ENCODE measurements around the gene NR2E1. TPM values are rescaled to one million over a fixed set of nuclear protein-coding genes. Genes with fewer than 3 reads are reported as not detected.

Gene NR2E1
- total and polyA plus RNA-seq, 3 experiments from 2014 or later: not detected

GRCh38 chr6:108176281-108177089, 10.7 kb downstream of the NR2E1 start:
- Histone ChIP-seq H3K36me3 (ENCODE audit: insufficient read depth, low read length) (no peaks in the 10 kb centered on the region), H3K4me3 (ENCODE audit: low read length) (no peak overlapping the region), H3K9me3 (ENCODE audit: low read length) (no peaks in the 10 kb centered on the region), H3K27me3 (ENCODE audit: insufficient read depth, low read length, poor library complexity, severe bottlenecking) (peaks cover 64% of the 10 kb centered on the region), H3K4me1 (ENCODE audit: insufficient read depth, low read length) (peaks cover 7% of the 10 kb centered on the region), H3K27ac (ENCODE audit: low read depth, low read length) (no peak overlapping the region)
- Mint-ChIP-seq H3K4me3 (peak overlapping the region; percentile 37 to 86 (median 59)), H3K27me3 (peaks cover 49 to 87% of the 10 kb centered on the region in 2 donors), H3K4me1 (peaks cover 12 to 30% (median 13%) of the 10 kb centered on the region in 3 donors), H3K36me3 (no peaks in the 10 kb centered on the region), H3K9me3 (no peaks in the 10 kb centered on the region), H3K27ac (peak overlapping the region in 1 of 8 donors; percentile 50)
- ChIA-PET CTCF (interaction anchor here (1.3 kb wide), 2 partner anchors 8 to 24 kb away, joined by 3 read pairs; no protein-coding TSS in a partner anchor), POLR2A (no interaction called here)
- no peak for DNase-seq

GRCh38 chr6:108179741-108180140, 13.9 kb downstream of the NR2E1 start:
- H3K36me3 Mint-ChIP-seq: no peaks in the 10 kb centered on the region
- Histone ChIP-seq H3K27me3 (ENCODE audit: insufficient read depth, low read length, poor library complexity, severe bottlenecking) (peaks cover 38% of the 10 kb centered on the region), H3K27ac (ENCODE audit: low read depth, low read length) (no peak overlapping the region), H3K36me3 (ENCODE audit: insufficient read depth, low read length) (no peaks in the 10 kb centered on the region), H3K9me3 (ENCODE audit: low read length) (no peaks in the 10 kb centered on the region), H3K4me1 (ENCODE audit: insufficient read depth, low read length) (peaks cover 7% of the 10 kb centered on the region), H3K4me3 (ENCODE audit: low read length) (no peak overlapping the region)
- H3K27me3 Mint-ChIP-seq: peaks cover 37 to 76% of the 10 kb centered on the region in 2 donors
- ChIA-PET POLR2A (no interaction called here), CTCF (no interaction called here)
- no peaks in the 10 kb centered on the region for H3K9me3 Mint-ChIP-seq
- peaks cover 12 to 24% (median 13%) of the 10 kb centered on the region in 3 donors for H3K4me1 Mint-ChIP-seq
- H3K4me3 Mint-ChIP-seq: no peak overlapping the region
- no peak overlapping the region for H3K27ac Mint-ChIP-seq
- no peak for DNase-seq

DNA sequence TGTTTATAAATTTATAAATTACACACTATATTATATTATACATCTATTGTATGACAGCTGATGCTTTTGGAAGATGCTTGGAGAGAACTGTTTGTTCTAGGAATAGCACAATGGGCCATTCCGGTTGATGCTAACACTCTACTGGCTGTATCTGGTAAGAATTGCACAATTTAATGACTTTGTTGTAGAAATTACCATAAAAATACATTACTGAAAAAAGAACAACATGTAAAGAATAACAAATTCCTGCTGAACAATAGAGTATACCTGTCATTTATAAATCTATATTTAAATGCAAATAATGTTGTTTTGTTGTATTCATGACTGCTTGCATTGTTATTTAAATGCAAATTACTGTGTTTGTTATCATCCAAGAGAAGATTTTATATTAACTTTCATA, 14.4 kb downstream of the NR2E1 start:
- H3K9me3 Mint-ChIP-seq: no peaks in the 10 kb centered on the region
- no peaks in the 10 kb centered on the region for H3K9me3 ChIP-seq (ENCODE audit: low read length)
- ChIA-PET POLR2A (no interaction called here), CTCF (no interaction called here)
- peaks cover 9 to 20% (median 12%) of the 10 kb centered on the region in 3 donors for H3K4me1 Mint-ChIP-seq
- no peaks in the 10 kb centered on the region for H3K36me3 ChIP-seq (ENCODE audit: insufficient read depth, low read length)
- peaks cover 37 to 75% of the 10 kb centered on the region in 2 donors for H3K27me3 Mint-ChIP-seq
- H3K4me1 ChIP-seq (ENCODE audit: insufficient read depth, low read length): peaks cover 7% of the 10 kb centered on the region
- no peak overlapping the region for H3K27ac ChIP-seq (ENCODE audit: low read depth, low read length)
- no peak overlapping the region for H3K4me3 ChIP-seq (ENCODE audit: low read length)
- H3K27me3 ChIP-seq (ENCODE audit: insufficient read depth, low read length, poor library complexity, severe bottlenecking): peaks cover 33% of the 10 kb centered on the region
- H3K27ac Mint-ChIP-seq: no peak overlapping the region
- no peak for DNase-seq
- H3K4me3 Mint-ChIP-seq: no peak overlapping the region
- H3K36me3 Mint-ChIP-seq: no peaks in the 10 kb centered on the region

DNA sequence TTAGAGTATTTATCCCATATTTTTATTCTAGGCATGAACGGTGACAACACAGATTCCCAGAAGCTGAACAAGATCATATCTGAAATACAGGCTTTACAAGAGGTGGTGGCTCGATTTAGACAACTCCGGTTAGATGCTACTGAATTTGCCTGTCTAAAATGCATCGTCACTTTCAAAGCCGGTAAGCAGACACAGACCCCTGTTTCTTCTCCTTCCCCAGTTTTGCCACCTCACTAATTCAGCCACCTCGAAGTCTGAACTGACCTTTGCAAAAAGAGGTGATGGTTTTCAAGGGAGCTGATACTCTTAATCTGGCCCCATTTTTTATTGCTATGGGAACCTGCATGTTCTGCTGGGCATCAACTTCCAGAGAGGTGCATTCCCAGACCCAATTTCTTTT, 15.0 kb downstream of the NR2E1 start:
- H3K4me1 Mint-ChIP-seq: peaks cover 7 to 14% (median 11%) of the 10 kb centered on the region in 3 donors
- H3K9me3 Mint-ChIP-seq: no peaks in the 10 kb centered on the region
- Histone ChIP-seq H3K4me1 (ENCODE audit: insufficient read depth, low read length) (peaks cover 4% of the 10 kb centered on the region), H3K4me3 (ENCODE audit: low read length) (no peak overlapping the region), H3K36me3 (ENCODE audit: insufficient read depth, low read length) (no peaks in the 10 kb centered on the region), H3K9me3 (ENCODE audit: low read length) (no peaks in the 10 kb centered on the region), H3K27ac (ENCODE audit: low read depth, low read length) (no peak overlapping the region), H3K27me3 (ENCODE audit: insufficient read depth, low read length, poor library complexity, severe bottlenecking) (peaks cover 28% of the 10 kb centered on the region)
- ChIA-PET CTCF (no interaction called here), POLR2A (no interaction called here)
- H3K27ac Mint-ChIP-seq: no peak overlapping the region
- no peaks in the 10 kb centered on the region for H3K36me3 Mint-ChIP-seq
- peaks cover 37 to 74% of the 10 kb centered on the region in 2 donors for H3K27me3 Mint-ChIP-seq
- no peak for DNase-seq
- H3K4me3 Mint-ChIP-seq: no peak overlapping the region

DNA sequence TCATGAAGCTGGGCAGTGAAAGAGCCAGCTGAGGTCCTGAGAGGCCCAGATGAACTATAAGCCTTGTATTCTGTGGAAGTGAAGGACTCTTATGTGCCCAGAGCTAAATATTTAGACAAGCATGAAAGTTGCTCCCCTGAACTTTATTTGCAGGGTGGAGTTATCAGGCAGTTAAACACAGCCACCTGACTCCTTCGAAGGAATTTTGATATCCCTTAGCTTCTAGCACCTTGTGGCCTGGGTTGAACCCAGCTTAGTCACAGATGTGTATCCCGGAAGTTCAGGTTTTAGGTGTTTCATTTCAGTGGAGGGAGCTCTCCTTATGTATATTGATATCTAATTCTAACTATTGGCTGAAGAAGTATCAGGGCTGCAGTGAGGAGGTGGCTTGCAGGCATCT, 20.4 kb downstream of the NR2E1 start:
- no peaks in the 10 kb centered on the region for H3K36me3 Mint-ChIP-seq
- H3K27me3 Mint-ChIP-seq: peaks cover 22 to 52% of the 10 kb centered on the region in 2 donors
- POLR2A ChIA-PET: no interaction called here
- no peak overlapping the region for H3K4me3 Mint-ChIP-seq
- no peaks in the 10 kb centered on the region for H3K9me3 ChIP-seq (ENCODE audit: low read length)
- H3K27me3 ChIP-seq (ENCODE audit: insufficient read depth, low read length, poor library complexity, severe bottlenecking): no peaks in the 10 kb centered on the region
- CTCF ChIA-PET: no interaction called here
- H3K4me3 ChIP-seq (ENCODE audit: low read length): no peak overlapping the region
- no peak overlapping the region for H3K27ac Mint-ChIP-seq
- no peaks in the 10 kb centered on the region for H3K4me1 Mint-ChIP-seq
- H3K4me1 ChIP-seq (ENCODE audit: insufficient read depth, low read length): no peaks in the 10 kb centered on the region
- no peak for DNase-seq
- no peaks in the 10 kb centered on the region for H3K36me3 ChIP-seq (ENCODE audit: insufficient read depth, low read length)
- H3K27ac ChIP-seq (ENCODE audit: low read depth, low read length): no peak overlapping the region
- no peaks in the 10 kb centered on the region for H3K9me3 Mint-ChIP-seq

GRCh38 chr6:108187519-108187918, 21.7 kb downstream of the NR2E1 start:
- no peaks in the 10 kb centered on the region for H3K4me1 ChIP-seq (ENCODE audit: insufficient read depth, low read length)
- Mint-ChIP-seq H3K27me3 (peaks cover 16 to 48% of the 10 kb centered on the region in 2 donors), H3K9me3 (no peaks in the 10 kb centered on the region), H3K4me1 (no peaks in the 10 kb centered on the region), H3K27ac (no peak overlapping the region), H3K4me3 (no peak overlapping the region), H3K36me3 (no peaks in the 10 kb centered on the region)
- no peaks in the 10 kb centered on the region for H3K27me3 ChIP-seq (ENCODE audit: insufficient read depth, low read length, poor library complexity, severe bottlenecking)
- H3K9me3 ChIP-seq (ENCODE audit: low read length): no peaks in the 10 kb centered on the region
- H3K36me3 ChIP-seq (ENCODE audit: insufficient read depth, low read length): no peaks in the 10 kb centered on the region
- DNase-seq: no peak
- no peak overlapping the region for H3K27ac ChIP-seq (ENCODE audit: low read depth, low read length)
- ChIA-PET POLR2A (interaction anchor here (0.6 kb wide), 1 partner anchor 23 kb away, joined by 5 read pairs; no protein-coding TSS in a partner anchor), CTCF (no interaction called here)
- no peak overlapping the region for H3K4me3 ChIP-seq (ENCODE audit: low read length)

- H3K4me3 ChIP-seq (ENCODE audit: low read length): no peak overlapping the region
- H3K4me1 Mint-ChIP-seq: no peaks in the 10 kb centered on the region
- no peaks in the 10 kb centered on the region for H3K4me1 ChIP-seq (ENCODE audit: insufficient read depth, low read length)
- H3K4me3 Mint-ChIP-seq: no peak overlapping the region
- CTCF ChIA-PET: no interaction called here
- no peaks in the 10 kb centered on the region for H3K36me3 ChIP-seq (ENCODE audit: insufficient read depth, low read length)
- H3K27ac ChIP-seq (ENCODE audit: low read depth, low read length): no peak overlapping the region
- H3K9me3 ChIP-seq (ENCODE audit: low read length): no peaks in the 10 kb centered on the region
- no peaks in the 10 kb centered on the region for H3K27me3 ChIP-seq (ENCODE audit: insufficient read depth, low read length, poor library complexity, severe bottlenecking)
- peaks cover 0 to 6% (median 1%) of the 10 kb centered on the region in 3 donors for H3K36me3 Mint-ChIP-seq
- no peak for DNase-seq
- H3K27ac Mint-ChIP-seq: no peak overlapping the region
- H3K9me3 Mint-ChIP-seq: peaks cover 0 to 2% (median 0%) of the 10 kb centered on the region in 5 donors
- POLR2A ChIA-PET: no interaction called here
- H3K27me3 Mint-ChIP-seq: peaks cover 10 to 33% of the 10 kb centered on the region in 2 donors
These were observed 27.3 kb downstream of the NR2E1 start for GRCh38 chr6:108193131-108193530.

- DNase-seq: no peak
- H3K4me1 Mint-ChIP-seq: no peaks in the 10 kb centered on the region
These were observed 28.0 kb downstream of the NR2E1 start for GRCh38 chr6:108193835-108194234.

More at GRCh38 chr6:108193835-108194234, 28.0 kb downstream of the NR2E1 start:
- no peak overlapping the region for H3K4me3 Mint-ChIP-seq
- Histone ChIP-seq H3K4me1 (ENCODE audit: insufficient read depth, low read length) (no peaks in the 10 kb centered on the region), H3K27ac (ENCODE audit: low read depth, low read length) (no peak overlapping the region), H3K27me3 (ENCODE audit: insufficient read depth, low read length, poor library complexity, severe bottlenecking) (no peaks in the 10 kb centered on the region), H3K36me3 (ENCODE audit: insufficient read depth, low read length) (no peaks in the 10 kb centered on the region), H3K4me3 (ENCODE audit: low read length) (no peak overlapping the region), H3K9me3 (ENCODE audit: low read length) (no peaks in the 10 kb centered on the region)
- H3K27ac Mint-ChIP-seq: no peak overlapping the region
- CTCF ChIA-PET: no interaction called here
- POLR2A ChIA-PET: no interaction called here
- peaks cover 0 to 6% (median 1%) of the 10 kb centered on the region in 3 donors for H3K36me3 Mint-ChIP-seq
- peaks cover 10 to 31% of the 10 kb centered on the region in 2 donors for H3K27me3 Mint-ChIP-seq
- peaks cover 0 to 2% (median 0%) of the 10 kb centered on the region in 5 donors for H3K9me3 Mint-ChIP-seq

Data from CD8-positive, alpha-beta memory T cell (primary cell).